Activated naive CD4-positive, alpha-beta T cell treated with anti-CD3 and anti-CD28 coated beads, Interleukin-2, amount 10 ng/mL, durations not matched to agents 7 days and 5 days (primary cell): ENCODE measurements around the gene UBE2V1.

Experiments used
- CTCF ChIA-PET: fragments of 350-600 bp; sonication (Branson Sonifier 250); formaldehyde crosslinking; loops from one replicate; lab custom pipeline; 2021; ENCODE audit warnings: antibody characterized with exemption; lab: Charles Lee
- DNase-seq: peaks from one replicate; pipeline ENCODE4 v3.0.0-alpha.2; 2020
- H3K27ac Mint-ChIP-seq: one replicate; pipeline ENCODE4 v1.8.0; 2021; ENCODE audit warnings: mild to moderate bottlenecking, moderate library complexity, mixed read lengths
- H3K27me3 Mint-ChIP-seq: one replicate; pipeline ENCODE4 v1.8.0; 2021; ENCODE audit warnings: mild to moderate bottlenecking, mixed read lengths
- H3K36me3 Mint-ChIP-seq: one replicate; pipeline ENCODE4 v1.8.0; 2021; ENCODE audit warnings: mixed read lengths
- H3K4me1 Mint-ChIP-seq: one replicate; pipeline ENCODE4 v1.8.0; 2021; ENCODE audit warnings: mixed read lengths
- H3K4me3 Mint-ChIP-seq: one replicate; pipeline ENCODE4 v1.8.0; 2021; ENCODE audit warnings: mild to moderate bottlenecking, moderate library complexity, mixed read lengths
- H3K9me3 Mint-ChIP-seq: one replicate; pipeline ENCODE4 v1.8.0; 2021; ENCODE audit warnings: mixed read lengths

The UBE2V1 gene

GRCh38 chr20:50054231-50054547 lies 58.8 kb downstream of the UBE2V1 start:
- peaks cover 4% of the 10 kb centered on the region for H3K4me1 Mint-ChIP-seq
- CTCF ChIA-PET: no interaction called here
- H3K27ac Mint-ChIP-seq: no peak overlapping the region
- H3K36me3 Mint-ChIP-seq: no peaks in the 10 kb centered on the region
- peaks cover 33% of the 10 kb centered on the region for H3K27me3 Mint-ChIP-seq
- DNase-seq: no peak
- no peaks in the 10 kb centered on the region for H3K9me3 Mint-ChIP-seq
- H3K4me3 Mint-ChIP-seq: no peak overlapping the region

- CTCF ChIA-PET: interaction anchor here (1.3 kb wide), 1 partner anchor 18 kb away, joined by 5 read pairs; no protein-coding TSS in a partner anchor
Measured at GRCh38 chr20:50053362-50054230, 59.4 kb downstream of the UBE2V1 start.

GRCh38 chr20:50052550-50053361 lies 60.2 kb downstream of the UBE2V1 start:
- CTCF ChIA-PET: interaction anchor here (0.6 to 1.3 kb wide), 2 partner anchors 19 to 74 kb away, joined by 5 read pairs; no protein-coding TSS in a partner anchor
- Mint-ChIP-seq H3K27ac (no peak overlapping the region), H3K4me1 (peaks cover 14% of the 10 kb centered on the region), H3K36me3 (no peaks in the 10 kb centered on the region), H3K4me3 (no peak overlapping the region), H3K9me3 (no peaks in the 10 kb centered on the region), H3K27me3 (peaks cover 46% of the 10 kb centered on the region)
- DNase-seq: no peak

More at GRCh38 chr20:50053362-50054230, 59.4 kb downstream of the UBE2V1 start:
- no peaks in the 10 kb centered on the region for H3K9me3 Mint-ChIP-seq
- peaks cover 38% of the 10 kb centered on the region for H3K27me3 Mint-ChIP-seq
- H3K27ac Mint-ChIP-seq: no peak overlapping the region
- peaks cover 8% of the 10 kb centered on the region for H3K4me1 Mint-ChIP-seq
- H3K4me3 Mint-ChIP-seq: no peak overlapping the region
- no peak for DNase-seq
- H3K36me3 Mint-ChIP-seq: no peaks in the 10 kb centered on the region

- CTCF ChIA-PET: no interaction called here
- no peaks in the 10 kb centered on the region for H3K9me3 Mint-ChIP-seq
- H3K4me1 Mint-ChIP-seq: peaks cover 14% of the 10 kb centered on the region
Measured at GRCh38 chr20:50050660-50051308, 62.2 kb downstream of the UBE2V1 start.

GRCh38 chr20:50050214-50050613 lies 62.7 kb downstream of the UBE2V1 start:
- Mint-ChIP-seq H3K9me3 (no peaks in the 10 kb centered on the region), H3K4me1 (peaks cover 14% of the 10 kb centered on the region), H3K36me3 (no peaks in the 10 kb centered on the region), H3K27me3 (peaks cover 67% of the 10 kb centered on the region), H3K4me3 (no peak overlapping the region), H3K27ac (no peak overlapping the region)
- CTCF ChIA-PET: interaction anchor here (2.3 kb wide), 1 partner anchor 21 kb away, joined by 11 read pairs; no protein-coding TSS in a partner anchor
- DNase-seq: no peak

More at GRCh38 chr20:50050660-50051308, 62.2 kb downstream of the UBE2V1 start:
- H3K27me3 Mint-ChIP-seq: peaks cover 65% of the 10 kb centered on the region
- DNase-seq: no peak
- no peak overlapping the region for H3K4me3 Mint-ChIP-seq
- no peaks in the 10 kb centered on the region for H3K36me3 Mint-ChIP-seq
- no peak overlapping the region for H3K27ac Mint-ChIP-seq

- Mint-ChIP-seq H3K9me3 (no peaks in the 10 kb centered on the region), H3K4me1 (peaks cover 14% of the 10 kb centered on the region), H3K36me3 (no peaks in the 10 kb centered on the region), H3K27ac (no peak overlapping the region), H3K4me3 (no peak overlapping the region), H3K27me3 (peaks cover 71% of the 10 kb centered on the region)
- DNase-seq: no peak
- CTCF ChIA-PET: interaction anchor here (0.9 to 2.3 kb wide), 3 partner anchors 13 to 70 kb away, joined by 3 to 11 read pairs (median 4); no protein-coding TSS in a partner anchor
Measured at GRCh38 chr20:50049442-50050026, 63.4 kb downstream of the UBE2V1 start.

- Mint-ChIP-seq H3K4me1 (peaks cover 14% of the 10 kb centered on the region), H3K36me3 (no peaks in the 10 kb centered on the region), H3K27ac (no peak overlapping the region), H3K9me3 (no peaks in the 10 kb centered on the region), H3K4me3 (no peak overlapping the region), H3K27me3 (peaks cover 71% of the 10 kb centered on the region)
- DNase-seq: no peak
- CTCF ChIA-PET: interaction anchor here (0.9 to 2.3 kb wide), 3 partner anchors 12 to 69 kb away, joined by 3 to 11 read pairs (median 4); no protein-coding TSS in a partner anchor
Measured at GRCh38 chr20:50048420-50049166, 64.4 kb downstream of the UBE2V1 start.

GRCh38 chr20:50044353-50044960 lies 68.5 kb downstream of the UBE2V1 start:
- no peak for DNase-seq
- no peaks in the 10 kb centered on the region for H3K36me3 Mint-ChIP-seq
- CTCF ChIA-PET: interaction anchor here (1.1 to 1.6 kb wide), 2 partner anchors 24 to 27 kb away, joined by 3 to 5 read pairs; no protein-coding TSS in a partner anchor
- no peak overlapping the region for H3K27ac Mint-ChIP-seq
- no peak overlapping the region for H3K4me3 Mint-ChIP-seq
- peaks cover 62% of the 10 kb centered on the region for H3K27me3 Mint-ChIP-seq
- no peaks in the 10 kb centered on the region for H3K9me3 Mint-ChIP-seq
- H3K4me1 Mint-ChIP-seq: peaks cover 10% of the 10 kb centered on the region

GRCh38 chr20:50043573-50044352 lies 69.2 kb downstream of the UBE2V1 start:
- Mint-ChIP-seq H3K9me3 (no peaks in the 10 kb centered on the region), H3K36me3 (no peaks in the 10 kb centered on the region), H3K4me1 (peaks cover 7% of the 10 kb centered on the region), H3K27ac (no peak overlapping the region), H3K27me3 (peaks cover 56% of the 10 kb centered on the region), H3K4me3 (no peak overlapping the region)
- no peak for DNase-seq
- CTCF ChIA-PET: interaction anchor here (0.6 to 1.6 kb wide), 2 partner anchors 18 to 28 kb away, joined by 3 to 5 read pairs; no protein-coding TSS in a partner anchor

GRCh38 chr20:50042370-50043313 lies 70.3 kb downstream of the UBE2V1 start:
- H3K4me3 Mint-ChIP-seq: no peak overlapping the region
- H3K9me3 Mint-ChIP-seq: no peaks in the 10 kb centered on the region
- DNase-seq: no peak
- H3K27ac Mint-ChIP-seq: no peak overlapping the region
- CTCF ChIA-PET: interaction anchor here (1.0 kb wide), 1 partner anchor 14 kb away, joined by 3 read pairs; no protein-coding TSS in a partner anchor
- H3K4me1 Mint-ChIP-seq: no peaks in the 10 kb centered on the region
- no peaks in the 10 kb centered on the region for H3K36me3 Mint-ChIP-seq
- peaks cover 51% of the 10 kb centered on the region for H3K27me3 Mint-ChIP-seq

GRCh38 chr20:50041246-50041873 lies 71.6 kb downstream of the UBE2V1 start:
- CTCF ChIA-PET: interaction anchor here (1.3 kb wide), 1 partner anchor 62 kb away, joined by 5 read pairs; no protein-coding TSS in a partner anchor

More at GRCh38 chr20:50041246-50041873, 71.6 kb downstream of the UBE2V1 start:
- H3K4me3 Mint-ChIP-seq: no peak overlapping the region
- DNase-seq: no peak
- H3K9me3 Mint-ChIP-seq: no peaks in the 10 kb centered on the region
- no peaks in the 10 kb centered on the region for H3K4me1 Mint-ChIP-seq
- no peaks in the 10 kb centered on the region for H3K36me3 Mint-ChIP-seq
- H3K27ac Mint-ChIP-seq: no peak overlapping the region
- H3K27me3 Mint-ChIP-seq: peaks cover 48% of the 10 kb centered on the region
